ENCODE measurements around the gene GRK2. TPM values are rescaled to one million over a fixed set of nuclear protein-coding genes. Genes with fewer than 3 reads are reported as not detected.

Gene GRK2
- polyA plus RNA-seq, 1 donor from 2014 or later: 47.3 TPM

DNA sequence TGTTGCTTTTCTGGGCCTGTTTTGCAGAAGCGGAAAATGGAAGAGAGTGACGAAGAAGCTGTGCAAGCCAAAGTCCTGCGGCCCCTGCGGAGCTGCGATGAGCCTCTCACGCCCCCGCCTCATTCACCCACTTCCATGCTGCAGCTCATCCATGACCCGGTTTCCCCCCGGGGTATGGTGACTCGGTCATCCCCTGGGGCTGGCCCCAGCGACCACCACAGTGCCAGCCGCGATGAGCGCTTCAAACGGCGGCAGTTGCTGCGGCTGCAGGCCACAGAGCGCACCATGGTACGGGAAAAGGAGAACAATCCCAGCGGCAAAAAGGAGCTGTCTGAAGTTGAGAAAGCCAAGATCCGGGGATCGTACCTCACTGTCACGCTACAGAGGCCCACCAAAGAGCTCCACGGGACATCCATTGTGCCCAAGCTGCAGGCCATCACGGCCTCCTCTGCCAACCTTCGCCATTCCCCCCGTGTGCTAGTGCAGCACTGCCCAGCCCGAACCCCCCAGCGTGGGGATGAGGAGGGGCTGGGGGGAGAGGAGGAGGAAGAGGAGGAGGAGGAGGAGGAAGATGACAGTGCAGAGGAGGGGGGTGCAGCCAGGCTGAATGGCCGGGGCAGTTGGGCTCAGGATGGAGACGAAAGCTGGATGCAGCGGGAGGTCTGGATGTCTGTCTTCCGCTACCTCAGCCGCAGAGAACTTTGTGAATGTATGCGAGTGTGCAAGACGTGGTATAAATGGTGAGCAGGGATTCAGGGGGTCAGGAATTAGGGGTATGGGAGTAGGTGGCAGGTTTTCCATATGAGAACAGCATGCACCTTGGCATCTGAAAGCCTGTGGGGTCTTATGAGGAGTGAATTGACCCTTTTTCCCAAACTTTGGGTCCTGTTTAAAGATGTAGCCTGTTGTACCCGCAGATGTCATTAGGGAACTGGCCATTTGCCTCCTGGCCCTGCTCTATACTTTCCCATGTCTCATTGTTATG lies 15.9 kb upstream of the GRK2 start:
- Histone ChIP-seq H3K27ac (ENCODE audit: low read length) (no peak overlapping the region), H2AFZ (ENCODE audit: low read depth, low read length) (no peak overlapping the region), H3K79me2 (replicated peaks; ENCODE audit: insufficient read depth, low read length) (no peaks in the 10 kb centered on the region), H3F3A (ENCODE audit: insufficient read depth, low read length, poor library complexity, severe bottlenecking) (no peaks in the 10 kb centered on the region), H3K9me2 (ENCODE audit: insufficient read depth, low read length) (no peaks in the 10 kb centered on the region), H3K9ac (ENCODE audit: low read length) (no peak overlapping the region), H3K4me3 (ENCODE audit: low read length) (no peak overlapping the region), H4K20me1 (ENCODE audit: insufficient read depth) (no peaks in the 10 kb centered on the region), H3K4me2 (ENCODE audit: low read length) (no peak overlapping the region), H3K36me3 (ENCODE audit: insufficient read depth, low read length) (peaks cover 13% of the 10 kb centered on the region), H3K27me3 (ENCODE audit: insufficient read depth, low read depth, low read length) (no peaks in the 10 kb centered on the region), H3K9me3 (ENCODE audit: low read length) (no peaks in the 10 kb centered on the region)
- no peak for TF ChIP-seq EP300 (conservative IDR thresholded peaks at IDR 0.05; ENCODE audit: poor library complexity, severe bottlenecking)
- no peak for TF ChIP-seq TAF1 (IDR thresholded peaks at IDR 0.05; ENCODE audit: low read depth)
- TF ChIP-seq MXI1 (conservative IDR thresholded peaks at IDR 0.05; ENCODE audit: poor library complexity, severe bottlenecking): no peak
- no peak for TF ChIP-seq SMC3 (conservative IDR thresholded peaks at IDR 0.05; ENCODE audit: poor library complexity)
- TF ChIP-seq, protein P1, sequence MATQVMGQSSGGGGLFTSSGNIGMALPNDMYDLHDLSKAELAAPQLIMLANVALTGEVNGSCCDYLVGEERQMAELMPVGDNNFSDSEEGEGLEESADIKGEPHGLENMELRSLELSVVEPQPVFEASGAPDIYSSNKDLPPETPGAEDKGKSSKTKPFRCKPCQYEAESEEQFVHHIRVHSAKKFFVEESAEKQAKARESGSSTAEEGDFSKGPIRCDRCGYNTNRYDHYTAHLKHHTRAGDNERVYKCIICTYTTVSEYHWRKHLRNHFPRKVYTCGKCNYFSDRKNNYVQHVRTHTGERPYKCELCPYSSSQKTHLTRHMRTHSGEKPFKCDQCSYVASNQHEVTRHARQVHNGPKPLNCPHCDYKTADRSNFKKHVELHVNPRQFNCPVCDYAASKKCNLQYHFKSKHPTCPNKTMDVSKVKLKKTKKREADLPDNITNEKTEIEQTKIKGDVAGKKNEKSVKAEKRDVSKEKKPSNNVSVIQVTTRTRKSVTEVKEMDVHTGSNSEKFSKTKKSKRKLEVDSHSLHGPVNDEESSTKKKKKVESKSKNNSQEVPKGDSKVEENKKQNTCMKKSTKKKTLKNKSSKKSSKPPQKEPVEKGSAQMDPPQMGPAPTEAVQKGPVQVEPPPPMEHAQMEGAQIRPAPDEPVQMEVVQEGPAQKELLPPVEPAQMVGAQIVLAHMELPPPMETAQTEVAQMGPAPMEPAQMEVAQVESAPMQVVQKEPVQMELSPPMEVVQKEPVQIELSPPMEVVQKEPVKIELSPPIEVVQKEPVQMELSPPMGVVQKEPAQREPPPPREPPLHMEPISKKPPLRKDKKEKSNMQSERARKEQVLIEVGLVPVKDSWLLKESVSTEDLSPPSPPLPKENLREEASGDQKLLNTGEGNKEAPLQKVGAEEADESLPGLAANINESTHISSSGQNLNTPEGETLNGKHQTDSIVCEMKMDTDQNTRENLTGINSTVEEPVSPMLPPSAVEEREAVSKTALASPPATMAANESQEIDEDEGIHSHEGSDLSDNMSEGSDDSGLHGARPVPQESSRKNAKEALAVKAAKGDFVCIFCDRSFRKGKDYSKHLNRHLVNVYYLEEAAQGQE (IDR thresholded peaks at IDR 0.05; ENCODE audit: borderline replicate concordance): no peak
- TF ChIP-seq EZH2 (IDR thresholded peaks at IDR 0.05; ENCODE audit: borderline replicate concordance, insufficient read depth, low read length, poor library complexity, severe bottlenecking): no peak
- no peak for TF ChIP-seq POLR2AphosphoS5 (IDR thresholded peaks at IDR 0.05)
- TF ChIP-seq CTCF (IDR thresholded peaks at IDR 0.05; ENCODE audit: poor library complexity, severe bottlenecking): no peak

- Histone ChIP-seq H3F3A (ENCODE audit: insufficient read depth, low read length, poor library complexity, severe bottlenecking) (no peaks in the 10 kb centered on the region), H3K79me2 (replicated peaks; ENCODE audit: insufficient read depth, low read length) (no peaks in the 10 kb centered on the region), H3K27ac (ENCODE audit: low read length) (no peak overlapping the region), H3K4me2 (ENCODE audit: low read length) (no peak overlapping the region), H3K36me3 (ENCODE audit: insufficient read depth, low read length) (peaks cover 4% of the 10 kb centered on the region), H3K9me2 (ENCODE audit: insufficient read depth, low read length) (no peaks in the 10 kb centered on the region), H3K4me3 (ENCODE audit: low read length) (no peak overlapping the region), H3K9me3 (ENCODE audit: low read length) (no peaks in the 10 kb centered on the region), H2AFZ (ENCODE audit: low read depth, low read length) (no peak overlapping the region), H3K27me3 (ENCODE audit: insufficient read depth, low read depth, low read length) (no peaks in the 10 kb centered on the region), H4K20me1 (ENCODE audit: insufficient read depth) (no peaks in the 10 kb centered on the region), H3K9ac (ENCODE audit: low read length) (no peak overlapping the region)
- no peak for TF ChIP-seq SMC3 (conservative IDR thresholded peaks at IDR 0.05; ENCODE audit: poor library complexity)
- no peak for TF ChIP-seq MXI1 (conservative IDR thresholded peaks at IDR 0.05; ENCODE audit: poor library complexity, severe bottlenecking)
- TF ChIP-seq EP300 (conservative IDR thresholded peaks at IDR 0.05; ENCODE audit: poor library complexity, severe bottlenecking): no peak
- TF ChIP-seq RAD21 (conservative IDR thresholded peaks at IDR 0.05): no peak
- no peak for TF ChIP-seq EZH2 (IDR thresholded peaks at IDR 0.05; ENCODE audit: borderline replicate concordance, insufficient read depth, low read length, poor library complexity, severe bottlenecking)
- TF ChIP-seq POLR2AphosphoS5 (IDR thresholded peaks at IDR 0.05): no peak
- TF ChIP-seq, protein P1 (IDR thresholded peaks at IDR 0.05; ENCODE audit: borderline replicate concordance): no peak
- TF ChIP-seq CTCF (IDR thresholded peaks at IDR 0.05; ENCODE audit: poor library complexity, severe bottlenecking): no peak
- TF ChIP-seq TAF1 (IDR thresholded peaks at IDR 0.05; ENCODE audit: low read depth): no peak
These were observed 14.4 kb upstream of the GRK2 start for GRCh38 chr11:67251841-67252240.

All from neural cell (in vitro differentiated cells).